Caco-2 (cell line): Measurements from ENCODE around the gene TFR2. TPM values are rescaled to one million over a fixed set of nuclear protein-coding genes. Genes with fewer than 3 reads are reported as not detected.

Experiments used
- total RNA-seq: library from RNA; stranded (reverse); gene quantifications from 2 replicates; pipeline ENCODE4 v1.2.3, GENCODE V29; 2022

Gene TFR2
- total RNA-seq, 1 experiment from 2014 or later, result 9.7 TPM

Other genes starting within 250 kb of the TFR2 start
- gene ZCWPW1, start 212.8 kb downstream of the TFR2 start, total RNA-seq, result 3.4 and 4.4 TPM in 2 replicates
- gene MEPCE, start 211.7 kb downstream of the TFR2 start, total RNA-seq, result 41.0 and 43.3 TPM in 2 replicates
- 38.3 and 39.5 TPM in 2 replicates for gene PPP1R35, start 205.1 kb downstream of the TFR2 start, total RNA-seq
- 0.41 and 0.84 TPM in 2 replicates for gene SPACDR, start 177.3 kb downstream of the TFR2 start, total RNA-seq
- 27.2 and 32.0 TPM in 2 replicates for gene TSC22D4, start 162.3 kb downstream of the TFR2 start, total RNA-seq
- gene NYAP1, start 157.6 kb downstream of the TFR2 start, total RNA-seq, result 1.3 and 1.7 TPM in 2 replicates
- 58.5 and 60.7 TPM in 2 replicates for gene AGFG2, start 102.3 kb downstream of the TFR2 start, total RNA-seq
- 1.9 and 2.0 TPM in 2 replicates for gene SAP25, start 67.7 kb downstream of the TFR2 start, total RNA-seq
- gene LRCH4, start 55.4 kb downstream of the TFR2 start, total RNA-seq, result 69.5 and 71.4 TPM in 2 replicates
- 1.4 and 1.5 TPM in 2 replicates for gene FBXO24, start 55.2 kb downstream of the TFR2 start, total RNA-seq
- 10.4 and 12.9 TPM in 2 replicates for gene PCOLCE, start 39.2 kb downstream of the TFR2 start, total RNA-seq
- 24.6 and 24.7 TPM in 2 replicates for gene MOSPD3, start 29.0 kb downstream of the TFR2 start, total RNA-seq
- not detected in 2 replicates for gene ACTL6B, start 14.9 kb upstream of the TFR2 start, total RNA-seq
- 200 and 216 TPM in 2 replicates for gene GNB2, start 32.2 kb upstream of the TFR2 start, total RNA-seq
- 53.1 and 54.9 TPM in 2 replicates for gene GIGYF1, start 52.7 kb upstream of the TFR2 start, total RNA-seq
- 65.7 and 66.9 TPM in 2 replicates for gene POP7, start 64.6 kb upstream of the TFR2 start, total RNA-seq
- 0.72 and 1.1 TPM in 2 replicates for gene EPO, start 78.9 kb upstream of the TFR2 start, total RNA-seq
- gene ZAN, start 92.0 kb upstream of the TFR2 start, total RNA-seq, result not detected in 2 replicates
- gene EPHB4, start 186.0 kb upstream of the TFR2 start, total RNA-seq, result 112 and 117 TPM in 2 replicates
- gene SLC12A9, start 211.2 kb upstream of the TFR2 start, total RNA-seq, result 59.0 and 60.7 TPM in 2 replicates
- gene TRIP6, start 225.8 kb upstream of the TFR2 start, total RNA-seq, result 66.6 and 75.5 TPM in 2 replicates
- gene SRRT, start 233.6 kb upstream of the TFR2 start, total RNA-seq, result 211 and 243 TPM in 2 replicates
- 4.6 and 5.3 TPM in 2 replicates for gene UFSP1, start 248.2 kb upstream of the TFR2 start, total RNA-seq